Smooth muscle cell (in vitro differentiated cells): ENCODE data around the gene MMP23B. TPM values are rescaled to one million over a fixed set of nuclear protein-coding genes. Genes with fewer than 3 reads are reported as not detected.

Source experiments
- DNase-seq: peaks from one replicate; lab custom pipeline; 2025; ENCODE audit not compliant: unreplicated experiment; lab: John Stamatoyannopoulos, UW
- H2AFZ ChIP-seq: fragments of 200-600 bp; sonication (generic); 2 replicates; pipeline ENCODE4 v1.6.0; 2016; ENCODE audit warnings: antibody characterized with exemption, low read depth, mild to moderate bottlenecking
- H3F3A ChIP-seq: fragments of 200-600 bp; sonication (generic); 2 replicates; pipeline ENCODE4 v1.6.0; 2017; ENCODE audit warnings: antibody characterized with exemption, low read depth
- H3K27ac ChIP-seq: fragments of 200-600 bp; sonication (generic); 2 replicates; pipeline ENCODE4 v1.5.1; 2016; ENCODE audit warnings: low read depth, mild to moderate bottlenecking
- H3K27me3 ChIP-seq: fragments of 200-600 bp; sonication (generic); 2 replicates; pipeline ENCODE4 v1.6.1; 2016; ENCODE audit warnings: low read depth, mild to moderate bottlenecking
- H3K36me3 ChIP-seq: fragments of 200-600 bp; sonication (generic); 2 replicates; pipeline ENCODE4 v1.5.1; 2016; ENCODE audit warnings: low read depth
- H3K4me1 ChIP-seq: fragments of 200-600 bp; sonication (generic); 2 replicates; pipeline ENCODE4 v1.5.1; 2016; ENCODE audit warnings: low read depth
- H3K4me2 ChIP-seq: fragments of 200-600 bp; sonication (generic); 2 replicates; pipeline ENCODE4 v1.6.0; 2016; ENCODE audit warnings: mild to moderate bottlenecking
- H3K4me3 ChIP-seq: fragments of 200-600 bp; sonication (generic); 2 replicates; pipeline ENCODE4 v1.5.1; 2016; ENCODE audit warnings: mild to moderate bottlenecking
- H3K79me2 ChIP-seq: fragments of 200-600 bp; sonication (generic); 2 replicates; pipeline ENCODE4 v1.6.0; 2016; ENCODE audit warnings: low read depth, mild to moderate bottlenecking
- H3K9ac ChIP-seq: fragments of 200-600 bp; sonication (generic); 2 replicates; pipeline ENCODE4 v1.6.0; 2016; ENCODE audit warnings: low read depth
- H3K9me3 ChIP-seq: fragments of 200-600 bp; sonication (generic); replicated peaks from 2 replicates; pipeline ENCODE4 v1.5.1; 2016; ENCODE audit warnings: low read depth
- H4K20me1 ChIP-seq: fragments of 200-600 bp; sonication (generic); 2 replicates; pipeline ENCODE4 v1.6.0; 2016; ENCODE audit warnings: low read depth
- WGBS: methylation state at CpG from one replicate; pipeline ENCODE4 v1.1.7; 2016; ENCODE audit warnings: low lambda C conversion rate; 5-methylcytosine and 5-hydroxymethylcytosine counted together
- polyA plus RNA-seq: library from polyadenylated mRNA; unstranded; fragments of >200 nt; fragmentation: Nextera tagmentation; extraction: Ambion mirVana; gene quantifications from 2 replicates; pipeline ENCODE4 v1.2.1, GENCODE V29; 2016
- total RNA-seq: library from RNA; depleted of rRNA; stranded (reverse); fragments of >200 nt; gene quantifications from 2 replicates; pipeline ENCODE4 v1.2.3, GENCODE V29; 2014
- TF ChIP-seq, protein P1 (sequence below): fragments of 200-600 bp; sonication (generic); IDR thresholded peaks from 2 replicates; pipeline ENCODE4 v1.5.1; 2017; ENCODE audit warnings: borderline replicate concordance, mild to moderate bottlenecking, antibody characterized with exemption; ENCODE audit not compliant: insufficient read depth, poor library complexity, severe bottlenecking

The MMP23B gene
- total and polyA plus RNA-seq, 2 experiments from 2014 or later = 81.7 to 218 TPM

DNA sequence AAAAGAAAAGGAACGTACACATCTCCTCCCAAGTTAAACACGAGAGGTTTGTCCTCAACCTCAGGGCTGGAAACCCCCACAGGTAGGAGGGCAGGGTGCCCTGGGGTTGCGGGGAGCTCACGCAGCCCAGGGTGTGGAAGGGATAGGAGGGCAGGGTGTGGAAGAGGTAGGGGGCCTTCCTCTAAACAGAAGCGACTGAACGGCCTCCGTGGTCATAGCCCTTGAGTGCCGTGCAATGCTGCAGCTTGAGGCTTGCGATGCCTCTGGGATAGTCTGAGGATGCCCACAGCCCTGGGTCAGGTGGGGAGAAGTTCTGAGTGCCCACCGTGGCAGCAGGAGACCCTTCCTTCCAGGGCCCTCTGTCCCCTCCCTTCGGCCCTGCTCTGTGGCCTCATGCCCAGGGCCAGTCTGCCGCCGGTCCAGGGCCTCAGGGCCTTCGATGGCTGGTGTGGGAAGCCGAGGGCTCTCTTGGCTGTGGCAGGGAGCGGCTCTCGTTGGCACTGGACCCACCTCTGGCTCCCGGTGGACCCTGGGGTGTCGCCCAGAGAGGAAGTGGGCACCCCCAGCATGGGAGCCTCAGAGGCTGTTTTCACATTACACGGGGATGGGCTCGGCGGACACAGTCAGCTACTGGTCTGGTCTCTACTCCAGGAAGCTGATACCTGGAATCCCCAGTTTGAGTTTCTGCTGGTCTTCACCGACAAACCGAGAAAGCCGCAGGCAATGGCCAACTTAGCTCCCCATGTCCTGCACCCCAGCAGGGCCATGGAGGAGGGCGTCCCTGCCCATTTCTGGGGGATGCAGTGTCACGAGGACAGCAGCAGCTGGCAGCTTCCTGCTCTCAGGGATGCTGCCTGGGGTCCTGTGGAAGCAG lies 33.2 kb downstream of the MMP23B start:
- no peak for DNase-seq
- 96% methylated on average over 27 of the region's 27 CpGs for WGBS
- H3K27ac ChIP-seq = no peak overlapping the region
- H3K36me3 ChIP-seq = no peaks in the 10 kb centered on the region
- no peak overlapping the region for H3K4me3 ChIP-seq
- TF ChIP-seq, protein P1, sequence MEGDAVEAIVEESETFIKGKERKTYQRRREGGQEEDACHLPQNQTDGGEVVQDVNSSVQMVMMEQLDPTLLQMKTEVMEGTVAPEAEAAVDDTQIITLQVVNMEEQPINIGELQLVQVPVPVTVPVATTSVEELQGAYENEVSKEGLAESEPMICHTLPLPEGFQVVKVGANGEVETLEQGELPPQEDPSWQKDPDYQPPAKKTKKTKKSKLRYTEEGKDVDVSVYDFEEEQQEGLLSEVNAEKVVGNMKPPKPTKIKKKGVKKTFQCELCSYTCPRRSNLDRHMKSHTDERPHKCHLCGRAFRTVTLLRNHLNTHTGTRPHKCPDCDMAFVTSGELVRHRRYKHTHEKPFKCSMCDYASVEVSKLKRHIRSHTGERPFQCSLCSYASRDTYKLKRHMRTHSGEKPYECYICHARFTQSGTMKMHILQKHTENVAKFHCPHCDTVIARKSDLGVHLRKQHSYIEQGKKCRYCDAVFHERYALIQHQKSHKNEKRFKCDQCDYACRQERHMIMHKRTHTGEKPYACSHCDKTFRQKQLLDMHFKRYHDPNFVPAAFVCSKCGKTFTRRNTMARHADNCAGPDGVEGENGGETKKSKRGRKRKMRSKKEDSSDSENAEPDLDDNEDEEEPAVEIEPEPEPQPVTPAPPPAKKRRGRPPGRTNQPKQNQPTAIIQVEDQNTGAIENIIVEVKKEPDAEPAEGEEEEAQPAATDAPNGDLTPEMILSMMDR = no peak
- H3K9me3 ChIP-seq = no peaks in the 10 kb centered on the region
- H3F3A ChIP-seq = peaks cover 5% of the 10 kb centered on the region
- H4K20me1 ChIP-seq = no peaks in the 10 kb centered on the region
- H3K79me2 ChIP-seq = no peaks in the 10 kb centered on the region
- no peak overlapping the region for H3K4me2 ChIP-seq
- H3K9ac ChIP-seq = no peak overlapping the region
- no peaks in the 10 kb centered on the region for H3K27me3 ChIP-seq
- H3K4me1 ChIP-seq = no peaks in the 10 kb centered on the region
- no peak overlapping the region for H2AFZ ChIP-seq

DNA sequence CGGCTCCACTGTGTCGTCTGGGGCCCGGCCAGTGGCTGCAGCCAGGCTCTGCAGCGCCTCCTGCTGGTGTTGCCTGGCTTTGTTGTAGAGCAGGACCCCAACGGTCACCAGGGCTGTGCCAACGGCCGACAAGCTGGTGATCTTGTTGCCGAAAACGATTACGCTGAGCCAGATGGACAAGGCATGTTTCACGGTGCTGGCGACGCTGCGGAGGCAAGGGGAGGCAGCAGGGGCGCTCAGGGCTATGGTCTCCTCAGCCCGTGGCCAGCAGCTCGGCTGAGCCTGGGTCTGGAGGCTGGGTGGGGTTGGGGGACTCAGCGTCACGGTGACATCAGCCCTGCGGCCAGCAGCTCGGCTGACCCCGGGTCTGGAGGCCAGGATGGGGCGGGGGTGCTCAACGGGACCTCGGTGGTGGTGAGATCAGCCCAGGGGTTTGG lies 33.9 kb downstream of the MMP23B start:
- Histone ChIP-seq H3K4me2 (no peak overlapping the region), H3K9me3 (no peaks in the 10 kb centered on the region), H3F3A (peaks cover 5% of the 10 kb centered on the region), H3K79me2 (no peaks in the 10 kb centered on the region), H2AFZ (no peak overlapping the region), H3K4me1 (no peaks in the 10 kb centered on the region), H3K9ac (no peak overlapping the region), H3K4me3 (no peak overlapping the region), H3K27me3 (no peaks in the 10 kb centered on the region), H3K36me3 (no peaks in the 10 kb centered on the region), H3K27ac (no peak overlapping the region), H4K20me1 (no peaks in the 10 kb centered on the region)
- 95% methylated on average over 25 of the region's 25 CpGs for WGBS
- TF ChIP-seq, protein P1 = peak; percentile 55
- no peak for DNase-seq

DNA sequence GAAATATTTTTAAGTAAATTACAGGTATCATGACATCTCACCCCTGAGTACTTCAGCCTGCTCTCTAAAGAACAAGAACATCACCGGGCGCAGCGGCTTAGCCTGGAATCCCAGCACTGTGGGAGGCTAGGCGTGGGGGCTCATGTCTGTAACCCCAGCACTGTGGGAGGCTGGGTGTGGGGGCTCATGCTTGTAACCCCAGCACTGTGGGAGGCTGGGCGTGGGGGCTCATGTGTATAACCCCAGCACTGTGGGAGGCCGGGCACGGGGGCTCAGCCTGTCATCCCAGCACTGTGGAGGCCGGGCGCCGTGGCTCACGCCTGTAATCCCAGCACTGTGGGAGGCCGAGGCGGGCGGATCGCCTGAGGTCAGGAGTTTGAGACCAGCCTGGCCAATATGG lies 34.6 kb downstream of the MMP23B start:
- Histone ChIP-seq H3K4me3 (no peak overlapping the region), H3K79me2 (no peaks in the 10 kb centered on the region), H3K36me3 (no peaks in the 10 kb centered on the region), H3K4me2 (no peak overlapping the region), H3K4me1 (no peaks in the 10 kb centered on the region), H2AFZ (no peak overlapping the region), H3K27me3 (no peaks in the 10 kb centered on the region), H3K9me3 (no peaks in the 10 kb centered on the region), H3K27ac (no peak overlapping the region), H4K20me1 (no peaks in the 10 kb centered on the region), H3K9ac (no peak overlapping the region), H3F3A (peaks cover 5% of the 10 kb centered on the region)
- WGBS = 99% methylated on average over 15 of the region's 15 CpGs
- DNase-seq = no peak
- TF ChIP-seq, protein P1 = no peak
